GM12873 (cell line): Measurements from ENCODE around the gene CREBBP.

Source experiments
- TF ChIP-seq, protein P1 (sequence below): IDR thresholded peaks from 2 replicates; pipeline ENCODE4 v1.5.1; 2012; ENCODE audit warnings: low read depth, mild to moderate bottlenecking, moderate library complexity, low read length, control low read depth; ENCODE audit not compliant: insufficient read depth; ENCODE audit errors: missing control alignments

The CREBBP gene

DNA sequence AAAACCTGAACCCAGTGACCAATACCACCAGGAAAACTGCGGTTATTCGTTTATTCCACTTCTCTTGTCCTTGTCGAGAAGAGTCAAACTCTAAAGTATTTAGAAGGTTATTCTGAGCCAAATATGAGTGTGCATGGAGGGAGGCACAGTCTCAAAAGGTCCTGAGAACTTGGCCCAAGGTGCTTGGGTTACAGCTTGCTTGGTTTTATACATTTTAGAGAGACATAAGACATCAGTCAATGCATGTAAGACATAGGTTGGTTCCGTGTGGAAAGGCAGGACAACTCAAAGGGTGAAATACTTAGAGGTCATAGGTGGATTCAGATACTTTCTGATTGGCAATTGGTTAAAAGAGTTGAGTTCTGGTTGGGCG is 162.5 kb downstream of the CREBBP start:
- TF ChIP-seq, protein P1, sequence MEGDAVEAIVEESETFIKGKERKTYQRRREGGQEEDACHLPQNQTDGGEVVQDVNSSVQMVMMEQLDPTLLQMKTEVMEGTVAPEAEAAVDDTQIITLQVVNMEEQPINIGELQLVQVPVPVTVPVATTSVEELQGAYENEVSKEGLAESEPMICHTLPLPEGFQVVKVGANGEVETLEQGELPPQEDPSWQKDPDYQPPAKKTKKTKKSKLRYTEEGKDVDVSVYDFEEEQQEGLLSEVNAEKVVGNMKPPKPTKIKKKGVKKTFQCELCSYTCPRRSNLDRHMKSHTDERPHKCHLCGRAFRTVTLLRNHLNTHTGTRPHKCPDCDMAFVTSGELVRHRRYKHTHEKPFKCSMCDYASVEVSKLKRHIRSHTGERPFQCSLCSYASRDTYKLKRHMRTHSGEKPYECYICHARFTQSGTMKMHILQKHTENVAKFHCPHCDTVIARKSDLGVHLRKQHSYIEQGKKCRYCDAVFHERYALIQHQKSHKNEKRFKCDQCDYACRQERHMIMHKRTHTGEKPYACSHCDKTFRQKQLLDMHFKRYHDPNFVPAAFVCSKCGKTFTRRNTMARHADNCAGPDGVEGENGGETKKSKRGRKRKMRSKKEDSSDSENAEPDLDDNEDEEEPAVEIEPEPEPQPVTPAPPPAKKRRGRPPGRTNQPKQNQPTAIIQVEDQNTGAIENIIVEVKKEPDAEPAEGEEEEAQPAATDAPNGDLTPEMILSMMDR: no peak

DNA sequence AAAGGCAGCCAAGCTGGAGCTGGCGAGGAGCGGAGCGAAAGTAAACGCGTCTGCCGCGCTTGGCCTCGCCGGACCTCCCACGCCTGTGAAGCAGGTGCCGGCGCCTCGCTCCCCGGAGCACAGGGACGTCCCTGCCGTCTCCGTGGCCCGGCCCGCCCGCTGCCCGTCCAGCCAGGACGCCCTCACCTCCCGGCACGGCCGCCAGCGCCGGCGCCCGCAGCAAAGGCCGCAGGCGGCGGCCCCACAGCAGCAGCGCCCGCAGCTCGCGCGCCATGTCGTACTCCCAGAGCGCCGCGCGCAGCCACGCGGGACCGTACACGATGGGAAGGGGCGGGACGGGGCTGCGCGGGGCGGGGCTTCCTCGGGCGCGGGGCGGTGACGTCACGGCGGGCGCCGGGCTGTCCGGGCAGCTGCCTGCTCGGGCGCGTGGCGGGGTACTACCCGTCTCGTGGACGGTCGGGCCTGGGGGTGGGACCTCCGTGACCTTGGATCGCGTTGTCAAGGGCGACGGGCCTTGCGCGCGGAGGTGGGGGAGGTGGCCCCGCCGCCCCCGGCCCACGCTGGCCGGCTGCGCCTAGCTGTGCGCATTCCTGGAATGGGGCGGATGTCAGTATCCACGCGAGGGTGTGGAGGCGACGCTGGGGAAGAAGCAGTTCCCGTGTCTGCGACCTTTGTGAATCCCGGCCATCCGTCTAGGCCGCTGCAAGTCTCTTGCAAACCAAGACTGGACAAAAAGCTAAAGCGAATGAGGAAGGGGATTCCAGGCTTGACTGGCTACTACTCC is 163.1 kb downstream of the CREBBP start, which contains the start of gene TRAP1:
TRAP1 (minus strand) TSS at position 290 of the 784 bp plus-strand sequence; CDS start at position 274, 16 bp downstream.
- TF ChIP-seq, protein P1: no peak

GRCh38 chr16:3716831-3717234 is 163.7 kb downstream of the CREBBP start:
- TF ChIP-seq, protein P1: no peak

DNA sequence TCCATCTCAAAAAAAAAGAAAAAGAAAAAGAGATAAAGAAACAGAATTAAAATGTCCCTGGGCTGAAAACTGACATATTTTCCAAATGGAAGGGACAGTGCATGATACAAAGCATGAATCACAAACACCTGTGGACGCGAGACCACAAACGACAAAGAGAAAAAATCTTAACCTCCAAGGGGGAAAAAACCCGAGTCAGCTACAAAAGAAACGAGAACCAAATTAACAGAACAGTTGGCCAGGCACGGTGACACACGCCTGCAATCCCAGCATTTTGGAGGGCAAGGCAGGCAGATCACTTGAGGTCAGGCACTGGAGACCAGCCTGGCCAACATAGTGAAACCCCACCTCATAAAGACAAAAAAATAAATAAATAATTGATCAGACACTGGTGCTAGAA is 165.1 kb downstream of the CREBBP start:
- TF ChIP-seq, protein P1: no peak

- TF ChIP-seq, protein P1: no peak
Observed at GRCh38 chr16:3713587-3714242, 166.8 kb downstream of the CREBBP start.

DNA sequence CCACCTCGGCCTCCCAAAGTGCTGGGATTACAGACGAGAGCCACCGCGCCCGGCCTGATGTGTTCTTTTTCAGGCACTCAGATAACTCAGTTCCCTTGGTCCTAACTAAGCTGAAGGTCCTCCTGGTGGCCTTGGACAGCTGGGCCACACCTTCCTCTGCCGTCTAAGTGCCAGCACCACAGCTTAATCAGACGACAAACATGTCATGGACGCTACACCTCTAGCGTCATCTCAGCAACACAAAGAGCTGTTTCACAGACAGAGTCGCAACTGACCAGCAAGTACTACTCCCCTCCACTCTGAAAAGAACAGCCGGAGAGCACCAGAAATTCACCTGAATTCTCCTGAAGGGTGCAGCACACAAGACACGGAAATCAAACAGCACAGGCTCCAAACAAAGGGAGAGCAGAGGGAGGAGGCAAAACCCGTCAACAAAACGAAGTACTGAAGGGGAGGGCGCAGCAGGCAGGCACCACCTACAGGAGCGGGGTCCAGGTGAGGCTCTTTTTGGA is 167.6 kb downstream of the CREBBP start:
- TF ChIP-seq, protein P1: no peak
